ENCODE measurements around the gene RAPGEF6. TPM values are rescaled to one million over a fixed set of nuclear protein-coding genes. Genes with fewer than 3 reads are reported as not detected.
A peak's percentile ranks its signal among the peaks of the same experiment; 100 is the strongest.

RAPGEF6 gene
- total and polyA plus RNA-seq, 3 experiments from 2014 or later: 25.9 to 29.2 (median 27.9) TPM

DNA sequence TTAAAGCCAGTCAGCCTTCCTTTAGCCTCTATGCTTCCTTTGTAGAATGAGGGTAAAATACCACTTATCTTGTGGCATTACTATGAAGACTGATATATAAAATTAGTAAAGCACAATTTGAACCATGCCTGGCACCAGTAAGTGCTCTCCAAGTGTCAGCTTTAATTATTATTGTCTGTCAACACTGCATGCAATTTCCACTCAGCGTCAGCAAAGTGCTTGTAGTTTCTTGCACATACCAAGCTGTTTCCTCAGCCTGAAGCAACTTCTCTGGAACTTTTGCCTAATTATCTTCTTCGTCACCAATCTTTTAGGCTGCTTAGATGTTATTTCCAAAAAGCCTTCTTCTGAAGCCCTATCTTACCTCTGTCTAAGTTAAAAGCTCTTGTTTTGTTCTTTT, 193.8 kb downstream of the RAPGEF6 start:
- H3K4me1 Mint-ChIP-seq: peaks cover 10 to 14% (median 12%) of the 10 kb centered on the region in 3 donors
- ChIA-PET POLR2A (no interaction called here), CTCF (interaction anchor here (0.6 kb wide), 1 partner anchor 244 kb away, joined by 4 read pairs; no protein-coding TSS in a partner anchor)
- H3K4me1 ChIP-seq (ENCODE audit: insufficient read depth, low read length): no peaks in the 10 kb centered on the region
- no peaks in the 10 kb centered on the region for H3K27me3 Mint-ChIP-seq
- no peak overlapping the region for H3K4me3 ChIP-seq (ENCODE audit: low read length)
- no peaks in the 10 kb centered on the region for H3K27me3 ChIP-seq (ENCODE audit: insufficient read depth, low read length, poor library complexity, severe bottlenecking)
- peaks cover 50% of the 10 kb centered on the region for H3K36me3 ChIP-seq (ENCODE audit: insufficient read depth, low read length)
- no peak overlapping the region for H3K4me3 Mint-ChIP-seq
- peaks cover 6 to 87% (median 29%) of the 10 kb centered on the region in 3 donors for H3K36me3 Mint-ChIP-seq
- no peaks in the 10 kb centered on the region for H3K9me3 ChIP-seq (ENCODE audit: low read length)
- H3K27ac ChIP-seq (ENCODE audit: low read depth, low read length): no peak overlapping the region
- H3K27ac Mint-ChIP-seq: peak overlapping the region in 2 of 8 donors; percentile 56 to 57
- H3K9me3 Mint-ChIP-seq: no peaks in the 10 kb centered on the region
- DNase-seq: no peak

DNA sequence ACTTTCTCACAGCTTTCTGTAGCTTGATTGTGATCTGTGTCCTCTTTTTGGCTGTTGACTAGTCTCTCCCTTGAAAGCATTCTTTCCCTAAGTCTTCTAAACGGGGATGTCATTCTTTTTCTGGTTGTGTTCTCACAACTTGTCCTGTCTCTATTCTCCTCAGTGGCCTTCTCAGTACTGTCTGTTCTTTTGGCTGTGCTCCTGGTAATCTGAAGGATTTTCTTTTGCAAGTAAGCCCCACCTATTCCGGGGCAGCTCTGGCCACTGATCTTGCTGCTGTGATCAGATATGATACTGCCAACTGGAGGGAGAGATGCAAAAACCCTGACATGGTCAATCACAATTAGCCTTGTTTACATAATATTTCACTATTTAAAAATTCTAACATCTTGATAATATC, 198.9 kb downstream of the RAPGEF6 start:
- Histone ChIP-seq H3K4me1 (ENCODE audit: insufficient read depth, low read length) (no peaks in the 10 kb centered on the region), H3K36me3 (ENCODE audit: insufficient read depth, low read length) (peaks cover 60% of the 10 kb centered on the region), H3K27me3 (ENCODE audit: insufficient read depth, low read length, poor library complexity, severe bottlenecking) (no peaks in the 10 kb centered on the region), H3K9me3 (ENCODE audit: low read length) (no peaks in the 10 kb centered on the region), H3K27ac (ENCODE audit: low read depth, low read length) (no peak overlapping the region), H3K4me3 (ENCODE audit: low read length) (no peak overlapping the region)
- H3K4me3 Mint-ChIP-seq: no peak overlapping the region
- CTCF ChIA-PET: interaction anchor here (1.0 kb wide), 1 partner anchor 131 kb away, joined by 3 read pairs; no protein-coding TSS in a partner anchor
- POLR2A ChIA-PET: no interaction called here
- no peak for DNase-seq
- H3K27me3 Mint-ChIP-seq: no peaks in the 10 kb centered on the region
- H3K4me1 Mint-ChIP-seq: peaks cover 0 to 12% (median 3%) of the 10 kb centered on the region in 3 donors
- H3K36me3 Mint-ChIP-seq: peaks cover 3 to 86% (median 39%) of the 10 kb centered on the region in 3 donors
- no peaks in the 10 kb centered on the region for H3K9me3 Mint-ChIP-seq
- peak overlapping the region in 5 of 8 donors; percentile 36 to 92 (median 53) for H3K27ac Mint-ChIP-seq

DNA sequence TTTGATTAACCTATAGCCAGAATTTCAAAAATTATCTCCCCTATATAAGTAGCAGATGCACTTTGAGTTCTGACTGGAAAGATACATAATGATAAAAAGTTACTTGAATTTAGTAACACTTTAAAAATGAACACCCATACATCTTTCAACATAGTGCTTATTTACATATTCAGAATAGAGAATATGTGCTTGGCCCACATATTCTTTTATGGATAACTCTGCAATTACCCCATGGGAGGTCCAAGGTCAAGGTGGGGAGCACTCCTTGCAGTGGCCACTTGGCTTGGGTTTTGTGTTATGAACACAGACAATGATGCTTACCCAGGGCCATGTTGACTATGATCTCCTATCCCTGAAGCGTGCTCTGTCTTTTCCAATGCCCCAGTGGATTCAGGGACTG, 201.9 kb downstream of the RAPGEF6 start:
- CTCF ChIA-PET: no interaction called here
- H3K36me3 ChIP-seq (ENCODE audit: insufficient read depth, low read length): peaks cover 48% of the 10 kb centered on the region
- no peaks in the 10 kb centered on the region for H3K9me3 Mint-ChIP-seq
- no peak overlapping the region for H3K4me3 ChIP-seq (ENCODE audit: low read length)
- H3K27ac ChIP-seq (ENCODE audit: low read depth, low read length): no peak overlapping the region
- H3K27me3 ChIP-seq (ENCODE audit: insufficient read depth, low read length, poor library complexity, severe bottlenecking): no peaks in the 10 kb centered on the region
- H3K4me1 ChIP-seq (ENCODE audit: insufficient read depth, low read length): no peaks in the 10 kb centered on the region
- H3K9me3 ChIP-seq (ENCODE audit: low read length): no peaks in the 10 kb centered on the region
- no peaks in the 10 kb centered on the region for H3K27me3 Mint-ChIP-seq
- POLR2A ChIA-PET: no interaction called here
- H3K4me3 Mint-ChIP-seq: peak overlapping the region in 1 of 7 donors; percentile 15
- no peak for DNase-seq
- H3K4me1 Mint-ChIP-seq: peaks cover 0 to 15% (median 9%) of the 10 kb centered on the region in 3 donors
- peaks cover 4 to 84% (median 35%) of the 10 kb centered on the region in 3 donors for H3K36me3 Mint-ChIP-seq
- H3K27ac Mint-ChIP-seq: peak overlapping the region; percentile 27 to 91 (median 59)

DNA sequence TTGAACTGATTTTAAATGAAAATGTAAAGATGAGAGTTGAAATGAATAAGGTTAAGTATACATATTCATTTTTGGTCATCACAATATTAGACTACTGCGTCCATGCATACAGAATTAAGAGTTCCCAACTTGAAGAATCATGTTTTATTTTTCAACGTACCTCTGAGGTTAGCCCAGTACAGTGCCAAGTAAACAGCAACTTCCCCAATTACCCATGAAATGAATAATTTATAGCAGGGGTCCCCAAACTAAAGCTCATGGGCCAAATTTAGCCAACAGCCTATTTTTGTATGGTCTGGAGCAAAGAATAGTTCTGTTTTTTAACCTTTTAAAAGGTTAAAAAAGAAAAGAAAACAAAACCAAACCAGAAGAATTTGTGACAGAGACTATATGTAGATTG, 203.2 kb downstream of the RAPGEF6 start:
- ChIA-PET CTCF (no interaction called here), POLR2A (no interaction called here)

DNA sequence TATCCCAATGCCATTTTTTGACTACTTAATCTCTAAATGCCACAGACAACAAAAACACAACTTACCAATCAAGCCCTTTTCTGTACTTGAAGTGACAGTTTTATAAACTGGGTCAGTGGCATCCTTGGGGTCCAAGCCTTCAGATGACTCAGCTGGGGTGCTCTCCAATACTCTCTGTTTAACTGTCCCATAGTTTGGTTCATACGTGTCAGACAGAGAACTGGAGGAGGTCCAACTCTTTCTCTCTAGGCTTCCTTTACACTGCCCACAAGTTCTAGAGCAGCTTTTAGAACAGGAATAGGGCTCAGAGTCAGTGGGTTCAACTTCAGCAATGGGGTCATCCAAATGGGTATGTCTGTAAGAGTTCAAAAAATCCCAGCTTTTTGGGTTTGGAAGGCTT, 204.2 kb downstream of the RAPGEF6 start:
- H3K9me3 Mint-ChIP-seq: no peaks in the 10 kb centered on the region
- no peak overlapping the region for H3K4me3 Mint-ChIP-seq
- no peak overlapping the region for H3K27ac ChIP-seq (ENCODE audit: low read depth, low read length)
- H3K27me3 Mint-ChIP-seq: no peaks in the 10 kb centered on the region
- H3K4me3 ChIP-seq (ENCODE audit: low read length): no peak overlapping the region
- peaks cover 4 to 80% (median 31%) of the 10 kb centered on the region in 3 donors for H3K36me3 Mint-ChIP-seq
- H3K36me3 ChIP-seq (ENCODE audit: insufficient read depth, low read length): peaks cover 52% of the 10 kb centered on the region
- DNase-seq: no peak
- H3K27ac Mint-ChIP-seq: peak overlapping the region in 5 of 8 donors; percentile 12 to 66 (median 48)
- POLR2A ChIA-PET: no interaction called here
- H3K4me1 Mint-ChIP-seq: peaks cover 0 to 19% (median 9%) of the 10 kb centered on the region in 3 donors
- peaks cover 6% of the 10 kb centered on the region for H3K4me1 ChIP-seq (ENCODE audit: insufficient read depth, low read length)
- CTCF ChIA-PET: no interaction called here
- H3K9me3 ChIP-seq (ENCODE audit: low read length): no peaks in the 10 kb centered on the region
- H3K27me3 ChIP-seq (ENCODE audit: insufficient read depth, low read length, poor library complexity, severe bottlenecking): no peaks in the 10 kb centered on the region

More for the DNA sequence above, 203.2 kb downstream of the RAPGEF6 start:
- Histone ChIP-seq H3K27me3 (ENCODE audit: insufficient read depth, low read length, poor library complexity, severe bottlenecking) (no peaks in the 10 kb centered on the region), H3K4me3 (ENCODE audit: low read length) (no peak overlapping the region), H3K9me3 (ENCODE audit: low read length) (no peaks in the 10 kb centered on the region), H3K4me1 (ENCODE audit: insufficient read depth, low read length) (no peaks in the 10 kb centered on the region), H3K36me3 (ENCODE audit: insufficient read depth, low read length) (peaks cover 47% of the 10 kb centered on the region), H3K27ac (ENCODE audit: low read depth, low read length) (no peak overlapping the region)
- no peak overlapping the region for H3K4me3 Mint-ChIP-seq
- peaks cover 4 to 79% (median 31%) of the 10 kb centered on the region in 3 donors for H3K36me3 Mint-ChIP-seq
- H3K27ac Mint-ChIP-seq: peak overlapping the region in 2 of 8 donors; percentile 64 to 80
- H3K4me1 Mint-ChIP-seq: peaks cover 0 to 15% (median 9%) of the 10 kb centered on the region in 3 donors
- H3K27me3 Mint-ChIP-seq: no peaks in the 10 kb centered on the region
- no peaks in the 10 kb centered on the region for H3K9me3 Mint-ChIP-seq
- no peak for DNase-seq

DNA sequence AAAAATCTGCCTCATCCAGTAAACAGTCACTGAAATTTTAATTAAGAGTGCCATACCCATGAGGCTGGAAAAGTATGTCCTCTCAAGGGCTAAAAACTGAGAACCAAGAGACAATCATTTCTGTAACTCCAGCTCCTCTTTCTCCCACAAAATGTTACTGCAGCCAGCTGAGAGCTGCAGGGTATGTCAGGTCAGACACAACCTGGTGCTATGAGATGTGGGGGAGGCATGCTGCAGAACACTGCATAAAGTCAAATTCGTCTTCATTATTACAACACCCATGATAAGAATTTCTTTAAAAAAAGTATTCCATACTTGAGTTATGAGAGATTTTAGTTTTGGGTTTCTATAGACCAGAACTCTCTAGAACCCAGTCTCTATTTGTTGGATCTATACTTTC, 209.0 kb downstream of the RAPGEF6 start:
- Histone ChIP-seq H3K4me3 (ENCODE audit: low read length) (no peak overlapping the region), H3K4me1 (ENCODE audit: insufficient read depth, low read length) (peaks cover 6% of the 10 kb centered on the region), H3K27me3 (ENCODE audit: insufficient read depth, low read length, poor library complexity, severe bottlenecking) (no peaks in the 10 kb centered on the region), H3K9me3 (ENCODE audit: low read length) (no peaks in the 10 kb centered on the region), H3K36me3 (ENCODE audit: insufficient read depth, low read length) (peaks cover 34% of the 10 kb centered on the region), H3K27ac (ENCODE audit: low read depth, low read length) (no peak overlapping the region)
- no peaks in the 10 kb centered on the region for H3K9me3 Mint-ChIP-seq
- H3K4me1 Mint-ChIP-seq: peaks cover 0 to 26% (median 9%) of the 10 kb centered on the region in 3 donors
- DNase-seq: no peak
- no peak overlapping the region for H3K4me3 Mint-ChIP-seq
- H3K27ac Mint-ChIP-seq: peak overlapping the region in 4 of 8 donors; percentile 42 to 91 (median 71)
- H3K36me3 Mint-ChIP-seq: peaks cover 4 to 69% (median 16%) of the 10 kb centered on the region in 3 donors
- ChIA-PET CTCF (interaction anchor here (0.8 kb wide), 1 partner anchor 555 kb away, joined by 3 read pairs; no protein-coding TSS in a partner anchor), POLR2A (no interaction called here)
- H3K27me3 Mint-ChIP-seq: no peaks in the 10 kb centered on the region

DNA sequence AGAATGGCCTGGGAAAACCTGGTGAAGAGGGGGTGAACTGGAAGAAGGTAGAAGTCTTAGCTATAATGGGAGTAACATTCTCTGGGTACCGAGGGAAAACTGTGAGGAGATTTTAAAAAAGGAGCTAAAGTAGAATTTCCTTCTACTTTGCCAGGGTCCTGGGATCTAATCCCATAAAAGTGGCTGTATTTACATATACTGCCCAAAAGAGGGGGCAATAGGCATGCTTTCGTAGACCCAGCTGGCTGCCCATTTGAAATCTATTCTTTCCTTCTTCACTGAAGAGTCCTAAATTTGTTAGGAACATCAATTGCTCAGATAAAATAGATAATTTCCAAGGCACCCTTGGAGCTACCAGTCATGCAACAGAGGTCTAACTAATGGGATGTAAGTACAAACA, 212.0 kb downstream of the RAPGEF6 start:
- H3K36me3 ChIP-seq (ENCODE audit: insufficient read depth, low read length): peaks cover 30% of the 10 kb centered on the region
- POLR2A ChIA-PET: interaction anchor here (0.9 kb wide), 1 partner anchor 269 kb away, joined by 4 read pairs; no protein-coding TSS in a partner anchor
- H3K4me3 Mint-ChIP-seq: no peak overlapping the region

DNA sequence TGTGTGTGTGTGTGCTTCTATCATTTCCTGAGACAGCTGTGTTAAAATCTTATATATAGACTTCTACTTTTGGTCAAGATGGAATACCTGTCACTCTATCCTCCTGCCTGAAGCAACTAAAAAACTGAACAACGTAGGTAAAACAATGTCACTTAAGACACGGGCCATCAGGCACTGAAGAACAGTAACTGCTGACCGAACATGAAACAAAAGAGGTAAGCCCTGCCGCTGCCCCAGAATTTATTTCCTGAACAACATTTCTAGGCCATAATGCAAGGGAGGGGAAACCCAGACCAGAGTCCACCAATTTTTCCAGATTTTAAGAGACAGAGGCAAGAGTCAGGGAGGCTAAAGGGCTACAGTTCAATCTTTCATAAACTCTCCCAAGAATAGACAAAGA, 215.2 kb downstream of the RAPGEF6 start:
- Histone ChIP-seq H3K27me3 (ENCODE audit: insufficient read depth, low read length, poor library complexity, severe bottlenecking) (no peaks in the 10 kb centered on the region), H3K4me1 (ENCODE audit: insufficient read depth, low read length) (peaks cover 9% of the 10 kb centered on the region), H3K9me3 (ENCODE audit: low read length) (no peaks in the 10 kb centered on the region), H3K36me3 (ENCODE audit: insufficient read depth, low read length) (peaks cover 5% of the 10 kb centered on the region), H3K27ac (ENCODE audit: low read depth, low read length) (no peak overlapping the region), H3K4me3 (ENCODE audit: low read length) (no peak overlapping the region)
- Mint-ChIP-seq H3K4me1 (peaks cover 24 to 36% (median 33%) of the 10 kb centered on the region in 3 donors), H3K36me3 (peaks cover 0 to 31% (median 8%) of the 10 kb centered on the region in 3 donors), H3K9me3 (no peaks in the 10 kb centered on the region), H3K4me3 (no peak overlapping the region), H3K27ac (peak overlapping the region; percentile 31 to 84 (median 70)), H3K27me3 (no peaks in the 10 kb centered on the region)
- POLR2A ChIA-PET: no interaction called here
- DNase-seq: no peak
- CTCF ChIA-PET: interaction anchor here (1.2 to 1.3 kb wide), 2 partner anchors 8 to 261 kb away, joined by 4 read pairs; no protein-coding TSS in a partner anchor

More for the DNA sequence above, 212.0 kb downstream of the RAPGEF6 start:
- H3K9me3 Mint-ChIP-seq: no peaks in the 10 kb centered on the region
- peak overlapping the region; percentile 2 to 74 (median 30) for H3K27ac Mint-ChIP-seq
- H3K27me3 ChIP-seq (ENCODE audit: insufficient read depth, low read length, poor library complexity, severe bottlenecking): no peaks in the 10 kb centered on the region
- no peak overlapping the region for H3K4me3 ChIP-seq (ENCODE audit: low read length)
- peaks cover 5 to 25% (median 8%) of the 10 kb centered on the region in 3 donors for H3K4me1 Mint-ChIP-seq
- H3K9me3 ChIP-seq (ENCODE audit: low read length): no peaks in the 10 kb centered on the region
- no peak for DNase-seq
- CTCF ChIA-PET: interaction anchor here (0.6 to 1.3 kb wide), 3 partner anchors 14 to 258 kb away, joined by 3 to 6 read pairs (median 4); partner anchors contain the start of gene HINT1
- H3K36me3 Mint-ChIP-seq: peaks cover 0 to 54% (median 5%) of the 10 kb centered on the region in 3 donors
- no peak overlapping the region for H3K27ac ChIP-seq (ENCODE audit: low read depth, low read length)
- no peaks in the 10 kb centered on the region for H3K27me3 Mint-ChIP-seq
- H3K4me1 ChIP-seq (ENCODE audit: insufficient read depth, low read length): peaks cover 6% of the 10 kb centered on the region

Data from CD8-positive, alpha-beta memory T cell (primary cell).